ENCODE measurements around the gene CHRM3. TPM values are rescaled to one million over a fixed set of nuclear protein-coding genes. Genes with fewer than 3 reads are reported as not detected.

CHRM3 gene
- total RNA-seq, 1 experiment from 2014 or later: 2.3 TPM

DNA sequence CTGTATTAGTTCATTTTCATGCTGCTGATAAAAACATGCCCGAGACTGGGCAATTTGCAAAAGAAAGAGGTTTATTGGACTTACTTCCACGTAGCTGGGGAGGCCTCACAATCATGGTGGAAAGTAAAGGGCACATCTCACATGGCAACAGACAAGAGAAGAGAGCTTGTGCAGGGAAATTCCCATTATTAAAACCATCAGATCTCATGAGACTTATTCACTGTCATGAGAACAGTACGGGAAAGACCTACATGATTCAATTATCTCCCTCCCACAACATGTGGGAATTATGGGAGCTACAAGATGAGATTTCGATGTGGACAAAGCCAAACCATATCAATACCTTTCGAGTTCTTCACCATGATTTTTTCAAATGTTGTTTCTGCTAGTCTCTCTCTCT, 3.7 kb upstream of the CHRM3 start:
- intact Hi-C loops (cut with micrococcal nuclease; ENCODE audit: unreplicated experiment): loop anchor here (10.0 kb wide), 1 partner anchor 1518 kb away; no protein-coding TSS in a partner anchor
- Mint-ChIP-seq H3K36me3 (ENCODE audit: insufficient read depth, unreplicated experiment) (peaks cover 19% of the 10 kb centered on the region), H3K4me3 (ENCODE audit: low read depth, unreplicated experiment) (no peak overlapping the region), H3K27me3 (ENCODE audit: unreplicated experiment) (peaks cover 20% of the 10 kb centered on the region), H3K4me1 (ENCODE audit: low read depth, unreplicated experiment) (peaks cover 10% of the 10 kb centered on the region), H3K9me3 (ENCODE audit: low read depth, unreplicated experiment) (no peaks in the 10 kb centered on the region), H3K27ac (ENCODE audit: unreplicated experiment) (no peak overlapping the region)
- TF ChIP-seq, protein P1, sequence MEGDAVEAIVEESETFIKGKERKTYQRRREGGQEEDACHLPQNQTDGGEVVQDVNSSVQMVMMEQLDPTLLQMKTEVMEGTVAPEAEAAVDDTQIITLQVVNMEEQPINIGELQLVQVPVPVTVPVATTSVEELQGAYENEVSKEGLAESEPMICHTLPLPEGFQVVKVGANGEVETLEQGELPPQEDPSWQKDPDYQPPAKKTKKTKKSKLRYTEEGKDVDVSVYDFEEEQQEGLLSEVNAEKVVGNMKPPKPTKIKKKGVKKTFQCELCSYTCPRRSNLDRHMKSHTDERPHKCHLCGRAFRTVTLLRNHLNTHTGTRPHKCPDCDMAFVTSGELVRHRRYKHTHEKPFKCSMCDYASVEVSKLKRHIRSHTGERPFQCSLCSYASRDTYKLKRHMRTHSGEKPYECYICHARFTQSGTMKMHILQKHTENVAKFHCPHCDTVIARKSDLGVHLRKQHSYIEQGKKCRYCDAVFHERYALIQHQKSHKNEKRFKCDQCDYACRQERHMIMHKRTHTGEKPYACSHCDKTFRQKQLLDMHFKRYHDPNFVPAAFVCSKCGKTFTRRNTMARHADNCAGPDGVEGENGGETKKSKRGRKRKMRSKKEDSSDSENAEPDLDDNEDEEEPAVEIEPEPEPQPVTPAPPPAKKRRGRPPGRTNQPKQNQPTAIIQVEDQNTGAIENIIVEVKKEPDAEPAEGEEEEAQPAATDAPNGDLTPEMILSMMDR (IDR thresholded peaks at IDR 0.05; ENCODE audit: unreplicated experiment): no peak
- DNase-seq: no peak
- CTCF ChIA-PET: interaction anchor here (0.6 kb wide), 1 partner anchor 481 kb away, joined by 3 read pairs; no protein-coding TSS in a partner anchor
- BruUV-seq (replicated peaks): no TSS peak

DNA sequence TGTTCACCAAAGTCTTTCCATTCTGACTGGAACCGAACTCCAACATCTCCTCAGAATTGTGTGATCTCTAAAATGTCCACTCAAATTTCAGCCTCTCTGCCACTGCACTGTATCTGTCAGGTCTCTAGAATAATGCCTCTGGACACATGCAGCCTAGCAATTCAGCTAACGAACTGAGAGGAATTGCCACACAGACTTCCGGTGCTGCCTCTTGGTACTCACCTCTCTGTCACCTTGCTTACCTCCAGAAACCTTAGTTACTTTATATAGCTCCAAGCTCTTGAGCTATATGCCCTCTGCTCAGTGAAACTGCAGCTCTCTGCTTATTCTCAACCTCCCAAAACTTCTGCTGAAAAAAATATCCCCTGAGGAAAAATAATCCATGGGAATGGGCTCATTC, 2.7 kb upstream of the CHRM3 start:
- Mint-ChIP-seq H3K36me3 (ENCODE audit: insufficient read depth, unreplicated experiment) (peaks cover 20% of the 10 kb centered on the region), H3K9me3 (ENCODE audit: low read depth, unreplicated experiment) (no peaks in the 10 kb centered on the region), H3K27ac (ENCODE audit: unreplicated experiment) (no peak overlapping the region), H3K4me3 (ENCODE audit: low read depth, unreplicated experiment) (no peak overlapping the region), H3K27me3 (ENCODE audit: unreplicated experiment) (peaks cover 24% of the 10 kb centered on the region), H3K4me1 (ENCODE audit: low read depth, unreplicated experiment) (peaks cover 10% of the 10 kb centered on the region)
- TF ChIP-seq, protein P1 (IDR thresholded peaks at IDR 0.05; ENCODE audit: unreplicated experiment): no peak
- DNase-seq: no peak
- intact Hi-C loops (cut with micrococcal nuclease; ENCODE audit: unreplicated experiment): loop anchor here (10.0 kb wide), 1 partner anchor 1519 kb away; no protein-coding TSS in a partner anchor
- BruUV-seq (replicated peaks): no TSS peak
- CTCF ChIA-PET: no interaction called here

DNA sequence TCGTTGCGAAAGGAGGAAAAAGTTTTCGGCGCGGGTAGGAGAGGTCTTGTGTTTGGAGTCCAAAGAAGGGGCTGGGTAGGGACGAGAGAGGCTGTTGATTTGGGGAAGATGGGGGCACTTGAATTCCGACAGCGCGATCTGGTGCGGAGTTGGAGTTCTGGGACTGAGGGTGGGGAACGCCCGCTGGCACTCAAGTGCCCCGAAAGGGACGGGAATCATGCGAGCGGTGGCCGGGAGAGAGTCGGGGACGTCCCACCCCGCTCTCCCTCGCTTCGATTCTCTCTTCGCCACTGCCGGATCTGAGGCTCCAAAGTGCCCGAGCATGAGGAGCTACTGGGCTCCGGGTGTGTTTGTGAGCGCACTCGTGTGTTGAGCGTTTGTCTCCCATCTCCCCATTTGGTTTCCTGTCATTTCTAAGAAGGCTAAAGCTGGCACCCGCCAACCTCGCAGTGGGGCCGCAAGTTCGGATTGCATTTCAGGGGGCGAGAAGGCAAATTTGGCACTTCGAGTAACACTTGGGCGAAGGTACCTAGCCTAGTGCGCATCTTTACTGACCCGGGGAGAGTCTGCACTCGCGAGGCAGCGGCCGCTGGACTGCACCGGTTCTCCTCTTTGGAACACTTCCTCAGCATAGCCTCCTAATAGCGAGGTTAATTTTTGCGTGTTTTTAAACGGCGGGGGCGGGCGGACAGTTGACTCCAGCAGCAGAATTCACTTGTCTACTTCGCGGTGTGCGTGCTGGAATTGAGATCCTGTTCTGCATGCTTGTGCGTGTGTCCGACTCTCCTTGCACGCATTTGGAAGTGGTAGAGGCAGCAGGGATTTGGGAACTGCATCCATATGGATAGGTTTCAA, 1.2 kb downstream of the CHRM3 start:
- Mint-ChIP-seq H3K4me3 (ENCODE audit: low read depth, unreplicated experiment) (peak overlapping the region; percentile 75), H3K27me3 (ENCODE audit: unreplicated experiment) (peaks cover 24% of the 10 kb centered on the region), H3K36me3 (ENCODE audit: insufficient read depth, unreplicated experiment) (peaks cover 20% of the 10 kb centered on the region), H3K4me1 (ENCODE audit: low read depth, unreplicated experiment) (peaks cover 10% of the 10 kb centered on the region), H3K9me3 (ENCODE audit: low read depth, unreplicated experiment) (no peaks in the 10 kb centered on the region), H3K27ac (ENCODE audit: unreplicated experiment) (peak overlapping the region; percentile 52)
- BruUV-seq (replicated peaks): no TSS peak
- DNase-seq: peak; percentile 24
- intact Hi-C loops (cut with micrococcal nuclease; ENCODE audit: unreplicated experiment): loop anchor here (2.0 to 10.0 kb wide), 4 partner anchors 73 to 1523 kb away; no protein-coding TSS in a partner anchor
- CTCF ChIA-PET: no interaction called here
- TF ChIP-seq, protein P1 (IDR thresholded peaks at IDR 0.05; ENCODE audit: unreplicated experiment): no peak

DNA sequence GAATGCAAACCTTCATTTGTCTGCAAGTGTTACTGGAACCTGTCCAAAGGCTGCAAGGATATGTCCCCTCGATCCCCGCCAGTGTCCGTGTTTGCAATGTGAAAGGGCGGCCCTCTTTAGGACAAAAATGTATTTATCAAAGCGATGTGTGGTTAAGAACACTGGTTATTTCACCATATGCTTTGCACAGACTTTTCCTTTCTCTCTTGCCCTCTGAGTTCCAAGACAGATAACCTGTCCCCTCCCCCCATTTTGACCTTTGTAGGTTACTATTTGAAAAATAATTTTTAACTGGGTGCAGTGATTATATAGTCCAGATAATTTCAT, 1.8 kb downstream of the CHRM3 start:
- Mint-ChIP-seq H3K4me3 (ENCODE audit: low read depth, unreplicated experiment) (peak overlapping the region; percentile 75), H3K27ac (ENCODE audit: unreplicated experiment) (no peak overlapping the region), H3K9me3 (ENCODE audit: low read depth, unreplicated experiment) (no peaks in the 10 kb centered on the region), H3K4me1 (ENCODE audit: low read depth, unreplicated experiment) (peaks cover 10% of the 10 kb centered on the region), H3K27me3 (ENCODE audit: unreplicated experiment) (peaks cover 24% of the 10 kb centered on the region), H3K36me3 (ENCODE audit: insufficient read depth, unreplicated experiment) (peaks cover 20% of the 10 kb centered on the region)
- intact Hi-C loops (cut with micrococcal nuclease; ENCODE audit: unreplicated experiment): loop anchor here (5.0 to 10.0 kb wide), 3 partner anchors 176 to 1523 kb away; no protein-coding TSS in a partner anchor
- CTCF ChIA-PET: no interaction called here
- DNase-seq: no peak
- no TSS peak for BruUV-seq (replicated peaks)
- TF ChIP-seq, protein P1 (IDR thresholded peaks at IDR 0.05; ENCODE audit: unreplicated experiment): no peak
